ENCODE measurements around the gene PSD.
A peak's percentile ranks its signal among the peaks of the same experiment; 100 is the strongest.

PSD gene

DNA sequence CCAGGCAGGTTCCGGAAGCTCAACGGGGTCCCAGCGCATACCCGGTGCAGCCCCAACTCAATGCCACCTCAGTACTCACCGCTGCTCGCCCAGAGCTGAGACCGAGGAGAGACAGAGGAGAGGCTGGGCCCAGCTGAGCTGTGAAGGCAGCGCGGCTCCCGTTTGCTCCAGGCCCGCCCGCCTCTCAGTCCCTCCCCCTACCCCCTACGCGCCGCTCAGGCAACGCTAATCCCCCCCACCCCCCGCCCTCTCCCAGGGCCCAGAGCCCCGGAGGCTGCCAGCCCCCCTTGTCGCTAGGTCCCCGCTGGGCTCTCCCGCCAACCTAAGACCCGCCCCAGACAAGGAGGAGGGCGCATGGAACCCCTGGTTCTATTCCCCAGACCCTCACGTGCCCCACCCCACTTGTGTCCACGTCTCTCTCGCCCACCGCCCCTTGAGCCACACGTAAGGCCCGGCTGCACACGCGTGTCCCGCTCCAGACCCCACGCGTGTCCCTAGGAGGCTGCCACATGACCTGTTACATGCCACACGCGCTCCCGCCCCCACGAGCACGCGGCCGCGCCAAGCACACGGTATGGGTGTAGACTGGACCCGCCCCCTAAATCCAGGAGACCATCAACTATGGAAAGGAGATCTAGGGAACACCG lies at the start of gene PSD:
Gene PSD, minus strand, starts transcription at position 164 of the 647 bp plus-strand sequence. CDS start 1,747 bp downstream, outside the sequence.
- peak within 1 kb of the TSS; percentile 95 for H3K27ac ChIP-seq (ENCODE audit: low read length)
- peak within 1 kb of the TSS; percentile 90 to 91 for H3K4me3 ChIP-seq (ENCODE audit: low read length in 2 of 2)
- no peak within 1 kb of the TSS for H3K9ac ChIP-seq (ENCODE audit: low read length in 2 of 2)
- H3K27me3 ChIP-seq (ENCODE audit: control insufficient read depth in 1 of 2, insufficient read depth in 2 of 2, low read length in 2 of 2) = peaks cover 21 to 32% of the 10 kb centered on the region in 2 donors
- H3K4me1 ChIP-seq (ENCODE audit: control insufficient read depth, insufficient read depth, low read length) = peaks cover 40% of the 10 kb centered on the region
- H3K36me3 ChIP-seq (ENCODE audit: control insufficient read depth in 2 of 2, insufficient read depth in 2 of 2, low read length in 2 of 2) = peaks cover 5 to 7% of the 10 kb centered on the region in 2 donors
- H3K9me3 ChIP-seq (ENCODE audit: control insufficient read depth in 2 of 2, low read length in 2 of 2) = no peaks in the 10 kb centered on the region

DNA sequence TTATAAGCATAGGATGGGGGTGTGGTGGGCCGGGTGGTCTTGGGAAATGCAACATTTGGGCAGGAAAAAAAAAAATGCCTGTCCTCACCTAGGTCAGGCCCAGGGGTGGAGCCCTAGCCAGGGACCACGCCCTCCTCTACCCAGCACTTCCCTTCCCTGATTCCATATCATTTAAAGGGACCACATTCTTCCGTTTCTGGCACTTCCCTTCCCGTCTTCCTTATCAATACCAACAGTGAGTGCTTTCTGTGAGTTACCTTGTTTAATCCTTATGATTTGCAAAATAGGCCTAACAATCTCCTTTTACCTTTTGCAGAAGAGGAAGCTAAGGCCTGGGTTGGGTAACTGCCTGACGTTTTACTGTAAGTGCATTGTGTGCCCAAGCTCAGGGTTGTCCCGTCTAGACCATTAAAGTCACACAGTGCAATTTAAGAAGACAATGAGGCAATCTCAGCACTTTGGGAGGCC lies 49.4 kb upstream of the PSD start:
- no peak overlapping the region for H3K4me3 ChIP-seq (ENCODE audit: low read length in 2 of 2)
- H3K9me3 ChIP-seq (ENCODE audit: control insufficient read depth in 2 of 2, low read length in 2 of 2) = no peaks in the 10 kb centered on the region
- no peaks in the 10 kb centered on the region for H3K27me3 ChIP-seq (ENCODE audit: control insufficient read depth in 1 of 2, insufficient read depth in 2 of 2, low read length in 2 of 2)
- H3K36me3 ChIP-seq (ENCODE audit: control insufficient read depth in 2 of 2, insufficient read depth in 2 of 2, low read length in 2 of 2) = no peaks in the 10 kb centered on the region
- H3K4me1 ChIP-seq (ENCODE audit: control insufficient read depth, insufficient read depth, low read length) = no peaks in the 10 kb centered on the region
- H3K9ac ChIP-seq (ENCODE audit: low read length in 2 of 2) = no peak overlapping the region
- no peak overlapping the region for H3K27ac ChIP-seq (ENCODE audit: low read length)

DNA sequence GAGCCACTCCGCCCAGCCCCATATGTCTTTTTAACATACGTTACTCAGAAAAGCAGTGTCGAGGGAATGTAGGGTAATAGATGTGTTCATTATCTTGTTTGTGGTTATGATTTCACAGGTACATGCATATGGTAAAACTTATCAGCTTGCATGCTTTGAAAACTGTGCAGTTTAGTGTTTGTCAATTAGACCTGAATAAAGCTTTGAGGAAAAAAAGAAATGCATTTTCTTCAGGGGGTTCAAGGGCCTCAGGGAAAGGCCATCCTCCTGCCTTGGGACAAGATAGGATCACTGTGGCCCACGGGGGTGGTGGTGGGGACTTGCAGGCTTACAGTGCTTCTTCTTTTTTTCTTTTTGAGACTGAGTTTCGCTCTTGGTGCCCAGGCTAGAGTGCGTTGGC lies 48.7 kb upstream of the PSD start:
- H3K36me3 ChIP-seq (ENCODE audit: control insufficient read depth in 2 of 2, insufficient read depth in 2 of 2, low read length in 2 of 2) = no peaks in the 10 kb centered on the region
- H3K4me1 ChIP-seq (ENCODE audit: control insufficient read depth, insufficient read depth, low read length) = peaks cover 3% of the 10 kb centered on the region
- H3K9ac ChIP-seq (ENCODE audit: low read length in 2 of 2) = no peak overlapping the region
- H3K4me3 ChIP-seq (ENCODE audit: low read length in 2 of 2) = no peak overlapping the region
- no peak overlapping the region for H3K27ac ChIP-seq (ENCODE audit: low read length)
- H3K27me3 ChIP-seq (ENCODE audit: control insufficient read depth in 1 of 2, insufficient read depth in 2 of 2, low read length in 2 of 2) = peaks cover 0 to 3% of the 10 kb centered on the region in 2 donors
- no peaks in the 10 kb centered on the region for H3K9me3 ChIP-seq (ENCODE audit: control insufficient read depth in 2 of 2, low read length in 2 of 2)

DNA sequence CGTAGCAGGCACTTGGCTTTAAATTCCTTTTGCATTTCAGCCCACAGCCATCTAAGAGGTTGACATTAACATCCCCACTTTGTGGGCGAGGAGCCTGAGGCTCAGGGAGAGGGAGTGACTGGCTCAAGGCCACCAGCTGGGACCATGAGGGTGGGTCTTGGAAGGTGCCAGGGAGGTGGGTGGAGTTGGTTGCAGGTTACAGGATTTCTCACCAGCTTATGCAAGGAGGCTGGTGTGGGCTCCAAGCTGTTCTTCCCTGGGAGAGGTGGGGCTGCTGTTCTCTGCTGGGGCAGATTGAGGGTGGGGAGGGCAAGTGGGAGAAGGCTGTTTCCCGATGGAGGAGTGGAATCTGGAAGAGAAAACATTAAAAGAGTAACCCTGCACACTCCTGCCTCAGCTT lies 46.9 kb upstream of the PSD start:
- Histone ChIP-seq H3K9ac (ENCODE audit: low read length in 2 of 2) (no peak overlapping the region), H3K36me3 (ENCODE audit: control insufficient read depth in 2 of 2, insufficient read depth in 2 of 2, low read length in 2 of 2) (no peaks in the 10 kb centered on the region), H3K27ac (ENCODE audit: low read length) (no peak overlapping the region), H3K4me1 (ENCODE audit: control insufficient read depth, insufficient read depth, low read length) (peaks cover 20% of the 10 kb centered on the region), H3K27me3 (ENCODE audit: control insufficient read depth in 1 of 2, insufficient read depth in 2 of 2, low read length in 2 of 2) (peaks cover 2 to 9% of the 10 kb centered on the region in 2 donors), H3K9me3 (ENCODE audit: control insufficient read depth in 2 of 2, low read length in 2 of 2) (no peaks in the 10 kb centered on the region), H3K4me3 (ENCODE audit: low read length in 2 of 2) (no peak overlapping the region)

DNA sequence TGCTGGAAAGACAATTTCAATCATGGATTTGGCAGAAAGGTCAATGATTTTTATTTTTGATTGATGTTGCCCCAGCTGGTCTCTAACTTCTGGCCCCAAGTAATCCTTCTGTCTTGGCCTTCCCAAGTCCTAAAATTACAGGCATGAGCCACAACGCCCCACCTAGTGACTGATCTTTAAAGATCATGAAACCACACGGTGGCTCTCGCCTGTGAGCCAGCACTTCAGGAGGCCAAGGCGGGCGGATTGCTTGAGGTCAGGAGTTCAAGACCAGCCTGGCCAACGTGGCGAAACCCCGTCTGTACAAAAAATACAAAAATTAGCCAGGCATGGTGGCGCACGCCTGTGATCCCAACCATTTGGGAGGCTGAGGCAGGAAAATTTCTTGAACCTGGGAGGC lies 45.4 kb upstream of the PSD start:
- H3K4me3 ChIP-seq (ENCODE audit: low read length in 2 of 2) = no peak overlapping the region
- no peaks in the 10 kb centered on the region for H3K9me3 ChIP-seq (ENCODE audit: control insufficient read depth in 2 of 2, low read length in 2 of 2)
- H3K27ac ChIP-seq (ENCODE audit: low read length) = no peak overlapping the region
- no peak overlapping the region for H3K9ac ChIP-seq (ENCODE audit: low read length in 2 of 2)
- H3K4me1 ChIP-seq (ENCODE audit: control insufficient read depth, insufficient read depth, low read length) = peaks cover 20% of the 10 kb centered on the region
- peaks cover 4 to 9% of the 10 kb centered on the region in 2 donors for H3K27me3 ChIP-seq (ENCODE audit: control insufficient read depth in 1 of 2, insufficient read depth in 2 of 2, low read length in 2 of 2)
- H3K36me3 ChIP-seq (ENCODE audit: control insufficient read depth in 2 of 2, insufficient read depth in 2 of 2, low read length in 2 of 2) = no peaks in the 10 kb centered on the region

DNA sequence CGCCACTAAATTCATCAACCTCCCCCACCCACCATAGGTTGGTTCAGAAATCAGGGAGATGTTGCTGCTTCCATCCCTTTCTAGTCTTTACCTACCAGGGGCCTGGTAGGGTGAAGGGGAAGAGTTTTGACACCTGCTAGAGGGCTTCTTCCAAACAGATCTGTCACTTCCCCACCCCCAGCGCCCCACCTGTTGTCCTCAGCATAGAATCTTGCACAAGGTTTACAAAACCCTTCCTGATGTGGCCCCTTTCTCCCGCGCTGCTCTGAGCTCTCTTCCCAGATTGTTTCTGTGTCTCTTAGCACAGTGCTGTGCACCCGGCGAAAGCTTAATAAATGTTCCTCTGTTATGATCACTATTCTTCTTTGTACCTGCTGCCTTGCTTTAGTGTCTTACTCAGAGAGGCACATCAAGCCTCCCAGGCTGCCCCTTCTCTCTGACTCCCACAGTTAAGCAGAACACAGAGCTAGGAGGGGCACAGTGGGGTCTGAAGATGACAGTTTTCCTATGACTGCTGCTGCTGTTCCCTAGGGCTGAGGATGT lies 44.0 kb upstream of the PSD start:
- H3K9ac ChIP-seq (ENCODE audit: low read length in 2 of 2) = no peak overlapping the region
- H3K9me3 ChIP-seq (ENCODE audit: control insufficient read depth in 2 of 2, low read length in 2 of 2) = no peaks in the 10 kb centered on the region
- H3K4me1 ChIP-seq (ENCODE audit: control insufficient read depth, insufficient read depth, low read length) = peaks cover 20% of the 10 kb centered on the region
- no peak overlapping the region for H3K27ac ChIP-seq (ENCODE audit: low read length)
- H3K27me3 ChIP-seq (ENCODE audit: control insufficient read depth in 1 of 2, insufficient read depth in 2 of 2, low read length in 2 of 2) = peaks cover 4 to 9% of the 10 kb centered on the region in 2 donors
- H3K4me3 ChIP-seq (ENCODE audit: low read length in 2 of 2) = no peak overlapping the region
- H3K36me3 ChIP-seq (ENCODE audit: control insufficient read depth in 2 of 2, insufficient read depth in 2 of 2, low read length in 2 of 2) = no peaks in the 10 kb centered on the region

DNA sequence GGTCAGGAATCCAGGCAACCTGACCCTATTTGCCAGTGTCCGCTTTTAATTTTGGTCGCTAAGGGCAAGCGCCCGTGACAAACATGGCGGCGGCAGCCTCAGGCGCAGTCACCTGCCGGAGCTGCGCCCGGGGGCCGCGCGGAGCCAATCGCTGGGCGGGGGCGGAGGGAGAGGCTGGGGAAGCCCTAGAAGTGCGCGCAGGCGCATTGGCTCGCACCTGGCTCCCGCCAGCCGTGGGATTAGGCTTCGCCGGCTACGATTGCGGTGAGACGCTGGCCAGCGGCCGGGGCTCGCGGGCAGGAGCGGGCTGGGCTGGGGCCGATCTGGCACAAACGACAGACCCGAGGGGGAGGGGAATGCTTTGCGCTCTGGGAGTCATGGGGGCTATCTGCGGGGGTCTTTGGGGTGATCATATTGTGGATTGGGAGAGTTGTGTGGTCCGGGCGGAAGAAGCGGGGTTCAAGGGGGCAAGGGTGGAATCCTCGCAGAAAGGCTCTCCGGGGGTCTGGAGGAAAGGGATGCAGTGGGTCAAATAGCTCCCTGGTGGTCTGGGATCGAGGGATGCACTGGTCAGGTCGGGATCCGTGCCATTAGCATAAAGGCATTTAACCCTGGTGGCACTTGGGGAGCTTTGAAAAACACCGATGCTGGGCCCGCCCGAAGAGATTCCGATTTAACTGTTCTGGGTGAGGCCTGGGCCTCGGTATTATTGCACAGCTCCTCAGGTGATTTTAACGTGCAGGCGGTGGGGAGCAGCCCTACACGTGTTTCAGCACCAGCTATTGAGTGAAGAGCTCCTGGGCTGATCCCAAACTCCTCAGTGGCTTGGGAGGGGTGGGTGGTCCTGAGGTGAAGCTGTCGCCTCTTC lies 42.8 kb upstream of the PSD start:
- Histone ChIP-seq H3K4me3 (ENCODE audit: low read length in 2 of 2) (peak overlapping the region; percentile 74 to 77), H3K9me3 (ENCODE audit: control insufficient read depth in 2 of 2, low read length in 2 of 2) (no peaks in the 10 kb centered on the region), H3K27me3 (ENCODE audit: control insufficient read depth in 1 of 2, insufficient read depth in 2 of 2, low read length in 2 of 2) (peaks cover 4 to 9% of the 10 kb centered on the region in 2 donors), H3K4me1 (ENCODE audit: control insufficient read depth, insufficient read depth, low read length) (peaks cover 20% of the 10 kb centered on the region), H3K36me3 (ENCODE audit: control insufficient read depth in 2 of 2, insufficient read depth in 2 of 2, low read length in 2 of 2) (no peaks in the 10 kb centered on the region), H3K27ac (ENCODE audit: low read length) (no peak overlapping the region), H3K9ac (ENCODE audit: low read length in 2 of 2) (peak overlapping the region; percentile 60 to 75)

DNA sequence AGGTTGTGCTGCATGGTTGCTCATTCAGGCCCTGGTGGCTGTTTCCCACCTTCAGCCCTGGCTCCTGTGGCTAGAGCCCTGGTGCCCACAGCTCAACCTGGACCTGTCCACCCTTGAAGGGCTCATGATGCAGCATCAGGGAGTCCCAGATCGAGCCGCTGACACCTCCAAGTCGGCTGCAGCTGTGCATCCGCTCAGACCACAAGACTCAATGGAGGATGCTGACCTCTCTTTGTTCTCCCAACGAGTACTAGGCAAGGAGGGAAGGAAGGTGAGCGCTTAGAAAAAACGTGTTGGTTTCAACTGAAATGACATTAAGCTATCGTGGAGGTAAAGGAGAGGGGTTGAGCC lies 42.2 kb upstream of the PSD start:
- peak overlapping the region; percentile 74 to 77 for H3K4me3 ChIP-seq (ENCODE audit: low read length in 2 of 2)
- no peak overlapping the region for H3K27ac ChIP-seq (ENCODE audit: low read length)
- no peaks in the 10 kb centered on the region for H3K9me3 ChIP-seq (ENCODE audit: control insufficient read depth in 2 of 2, low read length in 2 of 2)
- peaks cover 20% of the 10 kb centered on the region for H3K4me1 ChIP-seq (ENCODE audit: control insufficient read depth, insufficient read depth, low read length)
- no peaks in the 10 kb centered on the region for H3K36me3 ChIP-seq (ENCODE audit: control insufficient read depth in 2 of 2, insufficient read depth in 2 of 2, low read length in 2 of 2)
- peaks cover 4 to 9% of the 10 kb centered on the region in 2 donors for H3K27me3 ChIP-seq (ENCODE audit: control insufficient read depth in 1 of 2, insufficient read depth in 2 of 2, low read length in 2 of 2)
- peak overlapping the region; percentile 42 to 75 for H3K9ac ChIP-seq (ENCODE audit: low read length in 2 of 2)

DNA sequence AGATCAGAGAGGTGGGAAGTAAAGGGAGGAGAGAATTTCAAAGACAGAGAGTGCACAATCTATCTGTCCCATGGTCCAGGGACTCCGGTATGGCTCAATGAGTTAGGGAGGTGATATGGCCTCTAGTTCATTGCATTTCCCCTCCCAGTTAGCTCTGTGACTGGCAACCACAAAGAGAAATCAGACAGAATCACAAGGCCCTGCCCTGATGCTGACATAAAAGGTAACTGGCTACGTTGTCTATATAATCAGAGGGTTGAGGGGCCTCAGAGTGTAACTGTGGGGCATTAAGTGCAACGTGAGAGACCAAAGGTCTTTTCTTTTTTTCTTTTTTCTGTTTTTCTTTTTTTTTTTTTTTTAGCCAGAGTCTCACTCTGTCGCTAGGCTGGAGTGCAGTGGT lies 40.1 kb upstream of the PSD start:
- H3K27me3 ChIP-seq (ENCODE audit: control insufficient read depth in 1 of 2, insufficient read depth in 2 of 2, low read length in 2 of 2) = peaks cover 4 to 9% of the 10 kb centered on the region in 2 donors
- H3K36me3 ChIP-seq (ENCODE audit: control insufficient read depth in 2 of 2, insufficient read depth in 2 of 2, low read length in 2 of 2) = no peaks in the 10 kb centered on the region
- H3K9ac ChIP-seq (ENCODE audit: low read length in 2 of 2) = no peak overlapping the region
- H3K4me3 ChIP-seq (ENCODE audit: low read length in 2 of 2) = no peak overlapping the region
- H3K27ac ChIP-seq (ENCODE audit: low read length) = no peak overlapping the region
- no peaks in the 10 kb centered on the region for H3K9me3 ChIP-seq (ENCODE audit: control insufficient read depth in 2 of 2, low read length in 2 of 2)
- H3K4me1 ChIP-seq (ENCODE audit: control insufficient read depth, insufficient read depth, low read length) = peaks cover 20% of the 10 kb centered on the region

DNA sequence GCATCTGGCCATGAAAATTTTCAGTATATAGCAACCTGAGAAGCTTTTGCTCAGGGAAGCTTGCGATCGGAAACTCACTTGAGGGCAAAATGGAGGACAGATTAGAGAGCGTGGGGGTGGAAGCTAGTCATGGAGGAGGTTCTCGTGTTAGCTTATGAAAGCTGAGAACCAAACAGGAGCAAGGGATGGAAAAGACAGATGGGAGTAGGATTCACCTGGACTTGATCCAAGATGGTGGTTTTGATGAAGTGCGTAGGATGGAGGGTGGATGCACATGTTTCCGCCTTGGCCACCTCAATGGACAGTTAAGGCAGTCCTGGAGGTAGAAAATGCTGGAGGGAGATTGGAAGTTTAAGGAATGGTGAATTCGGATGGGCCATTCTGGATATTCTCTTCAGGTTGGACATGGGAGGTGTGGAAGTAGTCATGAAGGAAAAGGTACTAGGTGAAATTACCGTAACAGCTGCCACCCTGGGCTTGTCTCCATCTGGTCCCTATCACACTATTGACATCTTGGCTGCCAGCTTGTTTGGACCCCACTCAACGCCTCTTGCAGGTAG lies 39.1 kb upstream of the PSD start:
- no peak overlapping the region for H3K27ac ChIP-seq (ENCODE audit: low read length)

More for the DNA sequence above, 39.1 kb upstream of the PSD start:
- H3K4me1 ChIP-seq (ENCODE audit: control insufficient read depth, insufficient read depth, low read length) = peaks cover 20% of the 10 kb centered on the region
- H3K9me3 ChIP-seq (ENCODE audit: control insufficient read depth in 2 of 2, low read length in 2 of 2) = no peaks in the 10 kb centered on the region
- no peak overlapping the region for H3K4me3 ChIP-seq (ENCODE audit: low read length in 2 of 2)
- no peak overlapping the region for H3K9ac ChIP-seq (ENCODE audit: low read length in 2 of 2)
- no peaks in the 10 kb centered on the region for H3K36me3 ChIP-seq (ENCODE audit: control insufficient read depth in 2 of 2, insufficient read depth in 2 of 2, low read length in 2 of 2)
- H3K27me3 ChIP-seq (ENCODE audit: control insufficient read depth in 1 of 2, insufficient read depth in 2 of 2, low read length in 2 of 2) = peaks cover 4 to 9% of the 10 kb centered on the region in 2 donors
